Ammon's horn (tissue), 1 donor: ENCODE results near the gene ZNF146.
A peak's percentile ranks its signal among the peaks of the same experiment; 100 is the strongest.
"Not testable (repeated sequence)": the region's sequence is repeated elsewhere in the genome, so short reads cannot be mapped to it uniquely, and the experiment has no call there.

Experiments used
- DNase-seq: peaks from one replicate; pipeline ENCODE4 v3.0.0-alpha.2; 2016; ENCODE audit warnings: low spot score

Gene ZNF146

DNA sequence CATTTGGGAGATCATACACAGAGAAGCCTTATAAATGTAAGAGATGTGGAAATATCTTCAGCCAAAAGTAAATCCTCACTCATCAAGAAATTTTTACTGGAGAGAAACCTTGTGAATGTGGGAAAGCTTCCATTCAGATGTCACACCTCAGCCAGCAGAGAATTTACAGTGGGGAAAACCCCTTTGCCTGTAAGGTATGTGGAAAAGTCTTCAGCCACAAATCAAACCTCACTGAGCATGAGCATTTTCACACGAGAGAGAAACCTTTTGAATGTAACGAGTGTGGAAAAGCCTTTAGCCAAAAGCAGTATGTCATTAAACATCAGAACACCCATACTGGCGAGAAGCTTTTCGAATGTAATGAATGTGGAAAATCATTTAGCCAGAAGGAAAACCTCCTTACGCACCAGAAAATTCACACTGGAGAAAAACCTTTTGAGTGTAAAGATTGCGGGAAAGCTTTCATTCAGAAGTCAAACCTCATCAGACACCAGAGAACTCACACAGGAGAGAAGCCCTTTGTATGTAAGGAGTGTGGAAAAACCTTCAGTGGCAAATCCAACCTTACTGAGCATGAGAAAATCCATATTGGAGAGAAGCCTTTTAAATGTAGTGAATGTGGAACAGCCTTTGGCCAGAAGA is 21.5 kb downstream of the ZNF146 start:
- no peak for DNase-seq

DNA sequence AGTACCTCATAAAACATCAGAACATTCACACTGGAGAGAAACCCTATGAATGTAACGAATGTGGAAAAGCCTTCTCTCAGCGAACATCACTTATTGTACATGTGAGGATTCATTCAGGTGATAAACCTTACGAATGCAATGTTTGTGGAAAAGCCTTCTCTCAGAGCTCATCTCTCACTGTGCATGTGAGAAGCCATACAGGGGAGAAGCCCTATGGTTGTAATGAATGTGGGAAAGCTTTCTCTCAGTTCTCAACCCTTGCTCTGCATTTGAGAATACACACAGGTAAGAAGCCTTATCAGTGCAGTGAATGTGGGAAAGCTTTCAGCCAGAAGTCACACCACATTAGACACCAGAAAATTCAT is 22.0 kb downstream of the ZNF146 start:
- DNase-seq: no peak

DNA sequence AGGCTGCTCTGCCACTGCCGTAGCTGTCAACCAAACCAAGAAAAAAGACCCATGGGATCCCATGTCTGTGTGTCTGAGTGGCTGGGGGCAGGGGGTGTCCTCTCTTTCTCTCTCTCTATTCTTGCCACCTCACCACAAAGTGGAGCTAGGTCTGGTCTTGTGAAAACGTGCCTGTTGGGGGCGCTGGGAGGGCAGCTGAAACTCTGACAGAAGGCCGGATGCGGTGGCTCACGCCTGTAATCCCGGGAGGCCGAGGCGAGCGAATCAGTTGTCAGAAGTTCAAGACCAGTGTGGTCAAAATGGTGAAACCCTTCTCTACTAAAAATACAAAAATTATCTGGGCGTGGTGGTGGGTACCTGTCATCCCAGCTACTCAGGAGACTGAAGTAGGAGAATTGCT is 29.2 kb downstream of the ZNF146 start:
- DNase-seq: no peak

DNA sequence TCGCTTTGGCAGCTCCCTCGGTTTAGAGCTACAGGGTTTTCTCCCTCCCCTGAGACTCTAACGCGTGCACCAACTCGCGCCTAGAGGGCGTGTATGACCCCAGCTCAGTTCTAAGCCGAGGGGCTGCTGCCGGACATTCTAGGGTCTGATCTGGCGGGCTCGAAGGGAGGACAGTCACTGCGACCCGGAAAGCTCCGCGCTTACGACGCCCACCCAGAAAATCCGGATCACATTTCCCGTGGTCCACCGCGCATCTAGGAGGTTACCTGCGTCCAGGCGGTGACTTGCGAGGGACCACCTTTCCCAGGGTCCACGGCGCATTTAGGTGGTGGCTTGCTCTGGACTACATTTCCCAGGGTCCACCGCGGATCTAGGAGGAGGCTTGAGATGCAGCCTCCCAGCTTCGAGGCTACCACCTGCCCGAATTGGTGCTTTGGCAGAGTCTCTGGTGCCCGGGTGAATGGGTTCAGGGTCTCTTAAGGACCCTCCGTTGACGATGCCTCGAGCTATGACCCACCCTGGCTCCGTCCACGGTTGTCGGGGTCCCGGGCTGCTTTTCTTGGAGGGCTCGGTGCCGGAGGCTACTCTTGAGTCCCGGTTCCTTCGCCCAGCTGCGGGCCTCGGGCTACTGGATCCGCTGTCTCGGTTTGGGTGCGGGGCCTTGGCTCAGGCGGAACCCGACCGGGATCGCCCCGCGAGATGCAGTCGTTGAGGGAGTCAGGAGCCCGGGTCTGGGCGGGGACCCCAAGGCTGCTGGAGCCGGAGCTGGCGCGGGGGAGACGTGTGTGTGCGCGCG is 30.5 kb downstream of the ZNF146 start:
- DNase-seq: peak; percentile 56

DNA sequence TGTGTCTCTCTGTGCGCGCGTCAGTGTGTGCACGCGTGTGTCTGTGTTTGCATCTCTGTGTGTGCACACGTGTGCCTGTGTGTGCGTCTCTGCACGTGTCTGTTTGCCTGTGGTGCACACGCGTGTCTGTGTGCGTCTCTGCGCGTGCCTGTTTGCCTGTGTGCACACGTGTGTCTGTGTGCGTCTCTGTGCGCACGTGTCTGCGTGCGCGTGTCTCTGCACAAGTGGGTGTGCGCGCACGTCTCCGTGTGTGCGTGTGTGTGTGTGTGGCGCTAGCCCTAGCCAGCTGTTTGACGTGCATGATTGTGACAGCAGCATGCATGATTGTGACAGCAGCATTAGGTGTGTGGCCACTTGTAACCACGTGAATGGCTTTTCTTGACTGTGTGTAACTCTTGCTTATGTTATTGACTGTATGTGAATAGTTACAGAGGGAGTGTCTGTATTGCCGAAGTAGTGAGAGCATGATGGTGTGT is 31.1 kb downstream of the ZNF146 start:
- peak; percentile 58 for DNase-seq

DNA sequence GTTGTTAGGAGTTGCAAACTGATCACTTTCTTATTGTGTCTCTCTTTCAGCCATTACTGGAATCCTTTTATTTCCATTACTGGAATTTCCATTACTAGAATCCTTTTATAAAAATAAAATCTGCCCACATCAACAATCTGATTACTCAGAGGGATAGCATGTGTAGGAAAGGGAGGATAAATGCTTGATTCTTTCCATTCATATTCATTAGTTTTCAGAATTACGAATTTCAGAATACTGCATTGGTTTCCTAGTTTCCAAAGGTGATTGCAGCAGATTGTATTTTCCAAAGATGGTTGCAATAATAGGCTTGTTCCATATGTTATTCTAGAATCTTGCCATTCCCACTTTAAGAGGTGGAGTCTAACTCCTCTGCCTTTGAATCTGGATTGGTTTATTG is 37.1 kb downstream of the ZNF146 start:
- no peak for DNase-seq

DNA sequence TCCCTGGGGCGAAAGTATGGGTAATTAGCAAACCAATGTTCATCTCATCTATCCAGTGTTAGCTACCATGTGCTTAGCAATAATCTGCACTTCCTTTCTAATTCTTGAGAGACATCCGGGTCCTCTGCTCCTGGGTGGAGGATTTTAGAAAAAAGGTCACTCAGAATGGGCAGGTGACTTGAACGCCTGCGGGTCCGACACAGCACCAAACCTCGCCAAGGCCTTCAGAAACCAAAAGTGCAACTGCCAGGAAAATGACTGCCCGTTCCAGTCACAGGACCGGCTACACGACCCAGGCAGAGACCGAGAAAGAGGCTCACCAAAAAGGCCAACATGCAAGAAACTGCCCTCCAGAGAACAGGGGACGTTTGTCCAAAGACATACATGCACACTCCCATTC is 39.9 kb downstream of the ZNF146 start:
- DNase-seq: no peak

DNA sequence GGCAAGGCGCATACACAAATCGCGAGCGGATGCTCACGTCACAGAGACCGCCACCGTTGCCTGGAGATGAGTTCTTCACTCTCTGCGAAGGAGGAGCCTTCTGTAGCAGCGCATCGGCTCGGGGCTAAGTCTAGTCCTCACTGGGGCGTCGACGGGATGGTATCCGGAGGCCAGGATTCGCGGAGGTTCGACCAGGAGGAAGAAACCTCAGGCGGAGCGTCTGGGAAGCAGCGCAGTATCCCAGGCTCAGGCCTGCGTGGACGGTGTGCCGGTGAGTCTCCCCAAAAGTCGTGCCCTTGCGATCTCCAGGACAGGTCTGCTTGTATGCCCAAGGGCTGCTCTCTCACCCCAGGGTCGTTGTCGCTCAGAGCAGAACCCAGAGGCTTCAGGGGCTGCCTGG is 40.4 kb downstream of the ZNF146 start:
- no peak for DNase-seq

DNA sequence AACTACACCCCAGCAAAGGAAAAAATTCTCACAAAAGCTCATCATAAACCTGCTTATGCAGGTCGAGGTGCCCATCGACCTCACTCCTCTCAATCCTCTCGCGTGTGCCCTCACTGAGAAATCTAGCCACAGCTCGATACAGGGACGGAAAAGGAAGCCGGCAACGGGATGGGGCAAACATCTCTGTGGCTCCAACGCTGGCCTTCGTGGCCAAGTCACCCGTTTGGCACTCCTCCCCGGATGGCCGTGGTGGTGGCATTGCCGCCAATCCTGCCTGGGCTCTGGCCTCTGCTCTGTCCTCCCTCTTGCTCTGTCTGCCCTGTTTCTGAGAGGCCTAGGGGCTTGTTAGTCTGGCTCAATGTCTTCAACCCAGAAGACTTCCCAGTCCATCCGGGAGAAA is 41.2 kb downstream of the ZNF146 start:
- DNase-seq: no peak

DNA sequence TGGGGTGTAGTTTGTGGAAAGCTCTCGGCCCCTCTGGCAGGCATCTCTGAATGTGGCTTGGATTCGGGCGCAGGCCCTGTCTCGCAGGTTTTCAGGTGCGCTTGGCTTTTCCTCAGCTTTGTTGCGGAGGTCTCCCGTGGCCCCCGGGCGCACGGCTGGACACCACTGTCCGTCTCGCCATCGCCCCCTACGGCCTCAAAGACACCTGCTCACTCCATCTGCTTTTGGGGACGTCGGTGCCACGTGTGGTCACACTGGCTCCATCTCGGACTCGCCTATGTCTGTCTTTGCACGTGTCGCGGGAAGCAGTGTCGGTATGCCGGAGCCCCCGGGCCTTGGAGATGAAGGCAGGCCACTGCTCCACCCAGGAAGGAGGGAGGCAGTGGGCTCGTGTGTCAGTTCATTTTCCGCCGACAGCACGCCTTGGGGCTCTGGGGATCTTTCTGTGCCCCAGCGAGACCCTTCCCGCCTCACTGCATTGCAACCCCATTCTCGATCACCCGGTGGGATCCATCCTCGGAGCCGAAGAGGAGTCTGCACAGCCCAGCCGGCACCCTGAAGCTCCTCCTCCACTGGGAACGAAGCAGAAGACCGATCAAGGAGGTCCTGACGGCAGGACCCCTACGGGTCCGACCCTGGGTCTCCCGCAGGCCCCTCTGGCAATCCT is 42.1 kb downstream of the ZNF146 start:
- DNase-seq: no peak

DNA sequence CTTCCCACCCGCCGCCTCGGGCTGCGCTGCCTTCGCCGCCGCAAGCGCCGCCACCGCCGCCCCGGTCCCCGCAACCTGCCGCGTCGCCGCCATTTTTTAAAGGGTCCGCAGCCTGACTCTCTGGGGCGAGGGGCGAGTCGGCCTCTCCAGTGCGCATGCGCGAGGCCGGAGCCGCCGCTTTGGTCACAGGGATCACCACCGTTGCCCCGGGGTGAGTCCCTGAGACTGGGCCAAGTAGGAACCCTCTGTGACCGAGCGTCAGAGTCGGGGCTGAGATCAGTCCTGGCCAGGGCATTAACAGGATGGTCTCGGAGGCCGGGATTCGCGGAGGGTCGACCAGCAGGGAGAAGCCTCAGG is 42.6 kb downstream of the ZNF146 start:
- peak; percentile 41 for DNase-seq

DNA sequence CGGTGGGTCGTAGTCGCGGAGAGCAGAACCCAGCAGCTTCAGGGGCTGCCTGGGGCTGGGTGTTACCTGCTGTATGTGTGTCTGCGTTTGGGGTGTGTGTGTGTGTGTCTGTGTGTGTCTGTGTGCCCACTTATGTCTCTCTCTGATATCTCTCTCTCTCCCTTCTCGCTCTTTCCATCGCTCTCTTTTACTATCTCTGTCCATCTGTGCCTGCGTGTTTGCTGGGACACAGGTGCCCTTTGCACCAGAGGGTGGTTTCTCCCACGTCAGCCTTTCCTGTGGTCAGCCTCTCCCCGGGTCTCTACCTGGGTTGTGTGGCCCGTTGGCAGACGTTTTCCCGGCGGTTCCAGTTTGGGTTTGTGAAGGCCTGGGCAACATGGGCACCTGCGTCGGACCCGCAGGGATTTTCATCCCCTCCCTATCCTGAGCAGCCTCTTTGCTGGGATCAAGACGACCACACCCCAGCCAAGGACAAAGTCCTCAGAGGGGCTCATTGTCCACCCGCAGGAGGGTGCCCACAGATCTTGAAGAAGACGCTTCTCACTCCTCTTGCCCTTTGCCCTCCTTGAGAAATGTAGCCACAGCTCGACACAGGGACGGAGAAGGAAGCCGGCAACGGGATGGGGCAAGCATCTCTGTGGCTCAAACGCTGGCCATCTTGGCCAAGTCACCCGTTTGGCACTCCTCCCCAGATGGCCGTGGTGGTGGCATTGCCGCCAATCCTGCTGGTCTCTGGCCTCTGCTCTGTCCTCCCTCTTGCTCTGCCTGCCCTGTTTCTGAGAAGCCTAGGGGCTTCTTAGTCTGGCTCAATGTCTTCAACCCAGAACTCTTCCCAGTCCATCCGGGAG is 43.3 kb downstream of the ZNF146 start:
- DNase-seq: no peak

DNA sequence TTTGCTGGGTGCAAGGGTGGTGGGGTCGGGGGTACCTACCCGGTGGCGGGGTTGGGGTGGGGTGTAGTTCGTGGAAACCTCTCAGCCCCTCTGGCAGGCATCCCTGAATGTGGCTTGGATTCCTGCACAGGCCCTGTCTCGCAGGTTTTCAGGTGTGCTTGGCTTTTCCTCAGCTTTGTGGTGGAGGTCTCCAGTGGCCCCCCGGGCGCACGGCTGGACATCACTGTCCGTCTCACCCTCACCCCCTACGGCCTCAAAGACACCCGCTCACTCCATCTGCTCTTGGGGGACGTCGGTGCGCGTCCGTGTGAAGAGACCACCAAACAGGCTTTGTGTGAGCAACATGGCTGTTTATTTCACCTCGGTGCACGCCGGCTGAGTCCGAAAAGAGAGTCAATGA is 44.3 kb downstream of the ZNF146 start:
- no peak for DNase-seq

DNA sequence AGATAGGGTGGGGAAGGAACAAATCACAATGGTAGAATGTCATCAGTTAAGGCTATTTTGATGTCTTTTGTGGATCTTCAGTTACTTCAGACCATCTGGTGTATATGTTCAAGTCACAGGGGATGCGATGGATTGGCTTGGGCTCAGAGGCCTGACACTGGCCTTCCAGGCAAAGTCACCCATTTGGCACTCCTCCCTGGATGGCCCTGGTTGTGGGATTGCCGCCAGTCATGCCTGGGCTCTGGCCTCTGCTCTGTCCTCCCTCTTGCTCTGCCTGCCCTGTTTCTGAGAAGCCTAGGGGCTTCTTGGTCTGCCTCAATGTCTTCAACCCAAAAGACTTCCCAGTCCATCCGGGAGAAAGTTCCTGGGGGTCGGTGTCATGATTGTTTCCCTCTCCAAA is 50.2 kb downstream of the ZNF146 start:
- no peak for DNase-seq

DNA sequence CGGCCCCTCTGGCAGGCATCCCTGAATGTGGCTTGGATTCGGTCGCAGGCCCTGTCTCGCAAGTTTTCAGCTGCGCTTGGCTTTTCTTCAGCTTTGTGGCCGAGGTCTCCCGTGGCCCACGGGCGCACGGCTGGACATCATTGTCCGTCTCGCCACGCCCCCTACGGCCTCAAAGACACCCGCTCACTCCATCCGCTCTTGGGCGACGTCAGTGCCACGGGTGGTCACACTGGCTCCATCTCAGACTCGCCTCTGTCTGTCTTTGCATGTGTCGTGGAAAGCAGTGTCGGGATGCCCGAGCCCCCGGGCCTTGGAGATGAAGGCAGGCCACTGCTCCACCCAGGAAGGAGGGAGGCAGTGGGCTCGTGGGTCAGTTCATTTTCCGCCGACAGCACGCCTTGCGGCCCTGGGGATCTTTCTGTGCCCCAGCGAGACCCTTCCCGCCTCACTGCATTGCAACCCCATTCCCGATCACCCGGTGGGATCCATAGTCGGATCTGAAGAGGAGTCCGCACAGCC is 51.0 kb downstream of the ZNF146 start:
- no peak for DNase-seq

DNA sequence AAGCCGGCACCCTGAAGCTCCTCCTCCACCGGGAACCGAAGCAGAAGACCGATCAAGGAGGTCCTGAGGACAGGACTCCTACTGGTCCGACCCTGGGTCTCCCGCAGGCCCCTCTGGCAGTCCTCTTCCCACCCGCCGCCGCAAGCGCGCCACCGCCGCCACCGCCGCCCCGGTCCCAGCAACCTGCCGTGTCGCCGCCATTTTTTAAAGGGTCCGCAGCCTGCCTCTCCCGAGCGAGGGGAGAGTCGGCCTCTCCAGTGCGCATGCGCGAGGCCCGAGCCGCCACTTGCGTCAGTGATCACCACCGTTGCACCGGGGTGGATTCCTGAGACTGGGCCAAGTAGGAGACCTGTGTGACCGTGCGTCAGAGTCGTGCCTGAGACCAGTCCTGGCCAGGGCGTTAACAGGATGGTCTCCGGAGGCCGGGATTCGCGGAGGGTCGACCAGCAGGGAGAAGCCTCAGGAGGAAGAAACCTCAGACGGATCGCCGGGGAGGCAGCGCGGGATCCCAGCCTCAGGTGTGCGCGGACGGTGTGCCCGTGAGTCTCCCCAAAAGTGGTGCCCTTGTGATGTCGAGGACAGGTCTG is 51.6 kb downstream of the ZNF146 start:
- no peak for DNase-seq

DNA sequence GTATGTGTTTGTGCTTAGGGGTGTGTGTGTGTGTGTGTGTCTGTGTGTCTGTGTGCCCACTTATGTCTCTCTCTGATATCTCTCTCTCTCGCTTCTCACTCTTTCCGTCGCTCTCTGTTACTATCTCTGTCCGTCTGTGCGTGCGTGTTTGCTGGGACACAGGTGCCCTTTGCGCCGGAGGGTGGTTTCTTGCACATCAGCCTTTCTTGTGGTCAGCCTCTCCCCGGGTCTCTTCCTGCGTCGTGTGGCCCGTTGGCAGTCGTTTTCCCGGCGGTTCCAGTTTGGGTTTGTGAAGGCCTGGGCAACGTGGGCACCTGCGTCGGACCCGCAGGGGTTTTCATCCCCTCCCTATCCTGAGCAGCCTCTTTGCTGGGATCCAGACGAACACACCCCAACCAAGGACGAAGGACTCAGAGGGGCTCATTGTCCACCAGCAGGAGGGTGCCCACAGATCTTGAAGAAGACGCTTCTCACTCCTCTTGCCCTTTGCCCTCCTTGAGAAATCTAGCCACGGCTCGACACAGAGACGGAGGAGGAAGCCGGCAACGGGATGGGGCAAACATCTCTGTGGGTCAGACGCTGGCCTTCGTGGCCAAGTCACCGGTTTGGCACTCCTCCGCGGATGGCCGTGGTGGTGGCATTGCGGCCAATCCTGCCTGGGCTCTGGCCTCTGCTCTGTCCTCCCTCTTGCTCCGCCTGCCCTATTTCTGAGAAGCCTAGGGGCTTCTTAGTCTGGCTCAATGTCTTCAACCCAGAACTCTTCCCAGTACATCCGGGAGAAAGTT is 52.3 kb downstream of the ZNF146 start:
- no peak for DNase-seq

DNA sequence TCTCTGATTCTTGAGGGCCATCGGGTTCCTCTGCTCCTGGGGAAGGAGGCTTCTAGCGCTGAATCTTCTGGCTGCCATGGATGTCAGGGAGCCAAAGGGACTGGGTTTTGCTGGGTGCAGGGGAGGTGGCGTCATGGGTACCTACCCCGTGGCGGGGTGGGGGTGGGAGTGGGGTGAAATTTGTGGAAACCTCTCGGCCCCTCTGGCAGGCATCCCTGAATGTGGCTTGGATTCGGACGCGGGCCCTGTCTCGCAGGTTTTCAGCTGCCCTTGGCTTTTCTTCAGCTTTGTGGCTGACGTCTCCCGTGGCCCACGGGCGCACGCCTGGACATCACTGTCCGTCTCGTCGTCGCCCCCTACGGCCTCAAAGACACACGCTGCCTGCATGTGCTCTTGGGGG is 53.2 kb downstream of the ZNF146 start:
- not testable (repeated sequence) for DNase-seq

DNA sequence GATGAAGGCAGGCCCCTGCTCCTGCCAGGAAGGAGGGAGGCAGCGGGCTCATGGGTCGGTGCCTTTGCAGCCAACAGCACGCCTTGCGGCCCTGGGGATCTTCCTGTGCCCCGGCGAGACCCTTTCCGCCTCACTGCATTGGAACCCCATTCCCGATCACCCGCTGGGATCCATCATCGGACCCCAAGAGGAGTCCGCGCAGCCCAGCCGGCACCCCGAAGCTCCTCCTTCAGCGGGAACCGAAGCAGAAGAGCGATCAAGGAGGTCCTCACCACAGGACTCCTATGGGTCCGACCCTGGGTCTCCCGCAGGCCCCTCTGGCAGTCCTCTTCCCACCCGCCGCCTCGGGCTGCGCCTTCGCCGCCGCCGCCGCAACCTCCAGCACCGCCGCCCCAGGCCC is 53.7 kb downstream of the ZNF146 start:
- DNase-seq: not testable (repeated sequence)

DNA sequence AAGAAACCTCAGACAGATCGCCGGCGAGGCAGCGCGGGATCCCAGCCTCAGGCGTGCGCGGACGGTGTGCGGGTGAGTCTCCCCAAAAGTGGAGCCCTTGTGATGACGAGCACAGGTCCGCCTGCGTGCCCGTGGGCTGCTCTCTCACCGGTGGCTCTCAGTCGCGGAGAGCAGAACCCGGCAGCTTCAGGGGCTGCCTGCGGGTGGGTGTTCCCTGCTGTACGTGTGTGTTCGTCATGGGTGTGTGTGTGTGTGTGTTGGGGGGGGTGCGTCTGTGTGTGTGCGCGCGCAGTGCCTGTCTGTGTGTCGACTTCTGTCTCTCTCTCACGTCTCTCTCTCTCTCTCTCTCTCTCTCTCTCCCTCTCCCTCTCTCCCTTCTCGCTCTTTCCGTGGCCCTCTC is 54.4 kb downstream of the ZNF146 start:
- DNase-seq: not testable (repeated sequence)
